Activated T-cell treated with anti-CD3 and anti-CD28 coated beads for 4 hours (primary cell): Measurements from ENCODE around the gene ERC2.

Experiments used
- DNase-seq: peaks from one replicate; pipeline ENCODE4 v3.0.0-alpha.2; 2020

ERC2 gene

DNA sequence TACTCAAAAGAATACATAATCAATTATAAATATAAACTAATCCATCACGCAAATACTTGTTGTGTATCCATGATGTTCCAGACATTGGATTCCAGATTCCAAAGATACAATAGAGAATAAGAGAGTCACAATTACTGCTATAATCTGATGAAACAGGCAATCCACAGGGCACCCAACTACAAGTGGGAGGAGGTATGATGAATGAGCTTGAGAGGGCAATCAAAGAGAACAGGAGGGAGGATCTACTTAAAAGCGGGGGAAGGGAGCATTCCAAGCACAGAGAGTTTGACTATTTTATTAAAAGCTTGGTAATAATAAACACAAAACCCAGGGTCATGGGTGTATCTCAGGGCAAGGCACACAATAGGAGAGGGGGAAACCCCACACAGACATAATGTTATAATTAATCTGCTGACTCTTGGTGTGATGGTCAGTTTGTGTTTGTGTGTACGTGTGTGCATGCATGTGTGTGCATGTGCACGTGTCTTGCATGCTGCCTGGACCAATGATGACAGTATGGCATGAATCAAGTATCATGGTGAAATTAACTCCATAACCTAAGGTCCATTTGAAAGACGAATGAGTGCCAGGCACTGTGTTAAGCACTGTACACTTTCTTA lies 655.8 kb downstream of the ERC2 start:
- DNase-seq, result no peak

- DNase-seq, result no peak
These were observed 661.1 kb downstream of the ERC2 start for GRCh38 chr3:55807210-55807609.

DNA sequence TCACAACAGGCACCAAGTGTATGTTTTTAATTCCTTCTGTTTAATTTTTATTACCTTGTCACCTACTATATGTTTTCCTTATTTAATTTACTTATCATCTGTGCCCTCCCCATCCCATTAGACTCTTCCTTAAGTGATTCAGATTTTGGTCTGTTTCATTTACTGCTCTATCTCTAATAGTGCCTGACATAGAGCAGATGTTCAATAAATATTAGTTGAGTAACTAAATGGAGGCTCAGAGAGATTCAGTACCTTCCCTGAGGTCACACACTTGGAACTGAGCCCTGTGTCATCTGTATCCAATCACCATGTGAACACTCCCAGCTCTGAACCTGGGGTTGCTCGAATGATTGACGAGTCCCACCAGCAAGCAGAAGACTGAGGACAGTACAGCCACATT lies 663.1 kb downstream of the ERC2 start:
- no peak for DNase-seq

DNA sequence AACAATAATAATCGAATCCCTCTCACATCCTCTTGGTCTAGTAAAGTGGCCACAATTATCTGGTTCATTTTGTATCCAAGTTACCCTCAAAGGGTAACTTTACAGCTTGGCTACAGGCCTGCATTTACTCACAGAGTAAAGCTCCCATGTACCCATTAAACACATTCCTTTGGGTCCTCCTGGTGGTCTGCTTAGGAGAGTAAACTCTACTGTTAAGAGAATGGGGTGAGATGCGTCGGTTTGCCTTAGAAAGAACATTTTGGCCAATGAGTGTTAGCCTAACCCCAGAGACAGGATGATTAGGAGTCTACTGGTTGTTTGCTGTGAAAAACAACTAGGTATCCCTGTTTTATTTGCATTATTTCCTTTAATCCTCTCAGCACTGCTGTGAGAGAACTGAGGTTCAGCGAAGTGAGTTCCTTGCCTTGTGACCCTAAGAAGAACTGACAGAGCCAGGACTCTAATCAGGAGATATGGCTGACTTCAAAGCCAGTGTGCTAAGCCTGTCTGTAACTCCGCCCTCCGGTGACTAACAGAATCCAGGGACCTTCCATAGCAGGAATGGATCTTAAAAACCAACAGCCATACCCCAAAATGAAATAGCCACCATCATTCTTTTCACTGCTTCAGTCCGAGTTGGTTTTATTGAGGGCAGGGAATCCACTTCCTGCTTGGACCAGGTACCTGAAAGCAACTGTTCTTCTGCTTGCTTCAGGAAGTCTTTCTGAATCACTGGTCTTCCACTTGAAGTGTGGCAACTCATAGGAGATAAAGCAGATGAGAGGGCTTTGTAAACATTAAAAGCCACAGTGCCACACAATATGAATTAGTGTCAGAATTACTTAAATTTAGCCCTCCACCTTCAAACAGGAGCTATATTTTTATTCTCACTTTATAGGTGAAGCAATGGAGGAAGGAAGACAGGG lies 663.8 kb downstream of the ERC2 start:
- no peak for DNase-seq

DNA sequence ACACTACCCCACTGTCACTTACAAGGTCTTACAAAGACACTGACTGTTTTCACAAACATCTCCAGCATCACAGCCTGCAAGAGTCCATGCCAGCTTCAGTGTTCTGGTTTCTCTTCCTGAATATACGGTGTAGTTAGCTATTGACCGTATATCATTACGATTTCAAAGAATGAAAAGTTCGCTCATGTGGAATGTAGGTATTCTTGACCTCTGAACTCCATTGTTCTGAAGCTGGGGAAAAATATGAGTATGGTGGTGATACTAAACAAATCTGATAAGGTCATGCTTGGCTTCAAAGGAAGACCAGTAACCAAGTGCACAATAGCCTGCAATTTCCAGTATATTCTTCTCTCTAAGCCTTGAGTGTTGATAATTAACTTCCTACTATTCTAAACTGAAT lies 665.5 kb downstream of the ERC2 start:
- DNase-seq, result no peak

DNA sequence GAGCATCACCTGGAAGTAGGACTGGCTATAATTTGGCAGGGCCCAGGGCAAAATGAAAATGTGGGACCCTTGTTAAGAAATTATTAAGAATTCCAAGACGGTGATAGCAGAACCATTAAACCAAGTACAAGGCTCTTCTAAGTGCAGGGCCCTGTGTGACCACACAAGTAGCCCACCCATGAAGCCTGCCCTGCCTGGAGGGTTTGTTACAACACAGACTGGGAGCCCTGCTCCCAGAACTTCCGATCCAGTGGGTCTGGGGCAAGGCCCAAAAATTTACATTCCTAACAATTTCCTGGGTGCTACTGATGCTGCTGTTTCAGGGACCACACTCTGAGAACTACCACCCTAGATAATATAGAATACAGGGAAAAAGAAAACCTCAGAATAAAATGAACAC lies 666.6 kb downstream of the ERC2 start:
- DNase-seq, result no peak

DNA sequence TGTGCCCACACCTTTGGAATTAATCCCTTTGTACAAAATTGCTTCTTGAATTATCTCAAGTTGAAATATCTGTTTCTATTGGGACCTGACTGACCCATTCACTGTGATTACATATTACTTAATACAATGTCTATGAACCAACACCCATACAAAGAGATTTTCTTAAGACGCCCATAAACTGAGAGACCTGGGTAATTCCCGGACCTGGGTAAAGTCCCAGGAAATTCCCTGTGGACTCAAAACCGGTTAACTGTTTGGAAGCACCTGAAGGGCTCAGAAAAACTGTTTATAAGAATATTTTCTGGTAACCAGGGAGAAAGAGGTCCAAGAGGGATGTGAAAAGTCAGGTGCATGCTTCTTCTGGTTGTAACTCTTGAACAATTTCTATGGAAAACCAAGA lies 667.2 kb downstream of the ERC2 start:
- DNase-seq, result no peak

- no peak for DNase-seq
These were observed 670.5 kb downstream of the ERC2 start for GRCh38 chr3:55797775-55798174.

GRCh38 chr3:55797084-55797483 lies 671.2 kb downstream of the ERC2 start:
- DNase-seq, result no peak

DNA sequence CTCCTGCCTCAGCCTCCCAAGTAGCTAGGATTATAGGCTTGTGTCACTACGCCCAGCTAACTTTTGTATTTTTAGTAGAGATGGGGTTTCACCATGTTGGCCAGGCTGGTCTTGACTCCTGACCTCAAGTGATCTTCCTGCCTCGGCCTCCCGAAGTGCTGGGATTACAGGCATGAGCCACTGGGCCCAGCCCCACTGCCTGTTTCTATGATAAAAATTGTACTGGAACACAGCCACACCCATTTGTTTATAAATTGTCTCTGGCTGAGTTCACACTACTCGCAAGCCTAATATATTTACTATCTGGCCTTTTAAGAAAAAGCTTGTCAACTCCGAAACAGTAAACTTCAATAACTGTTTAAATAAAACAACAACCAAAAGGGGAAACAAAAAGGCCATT lies 671.7 kb downstream of the ERC2 start:
- no peak for DNase-seq

GRCh38 chr3:55795746-55796145 lies 672.5 kb downstream of the ERC2 start:
- no peak for DNase-seq

GRCh38 chr3:55795296-55795695 lies 673.0 kb downstream of the ERC2 start:
- DNase-seq, result no peak

- no peak for DNase-seq
These were observed 675.5 kb downstream of the ERC2 start for GRCh38 chr3:55792742-55793141.

GRCh38 chr3:55792009-55792408 lies 676.3 kb downstream of the ERC2 start:
- DNase-seq, result no peak

DNA sequence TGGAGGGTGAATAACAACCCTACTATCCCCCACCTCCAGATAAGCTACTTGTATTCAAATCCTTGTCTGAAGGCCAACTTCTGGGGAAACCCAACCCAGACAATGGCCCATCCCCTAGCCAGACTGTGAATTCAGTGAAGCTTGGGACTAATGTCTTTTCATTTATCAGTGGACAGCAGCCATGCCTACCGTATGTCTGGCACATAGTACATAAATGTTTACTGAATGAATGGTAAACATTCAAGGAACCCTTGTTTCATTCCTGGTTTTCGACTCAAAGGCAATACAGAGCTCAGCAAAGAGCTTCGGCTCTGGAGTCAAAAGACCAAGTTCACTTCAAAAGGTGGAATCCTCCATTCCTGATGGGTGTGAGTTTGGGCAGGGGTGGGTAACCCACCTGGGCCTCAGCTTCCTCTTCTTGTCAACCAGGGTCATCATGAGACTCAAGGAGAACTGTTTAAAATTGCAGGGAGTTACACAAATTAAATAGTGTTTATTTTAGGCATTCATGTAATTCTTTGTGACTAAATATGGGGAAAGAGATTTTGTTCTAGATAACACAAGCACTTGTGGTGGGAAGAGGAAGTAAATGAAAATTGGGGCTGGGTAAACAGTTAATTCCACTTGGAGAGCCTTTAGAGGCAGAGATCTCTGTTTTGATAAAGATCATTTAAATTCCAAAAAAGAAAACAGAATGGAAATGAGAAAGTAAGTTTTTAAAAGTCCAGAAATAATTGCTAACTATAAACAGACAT lies 677.5 kb downstream of the ERC2 start:
- DNase-seq, result no peak

GRCh38 chr3:55789516-55789915 lies 678.8 kb downstream of the ERC2 start:
- DNase-seq, result no peak

DNA sequence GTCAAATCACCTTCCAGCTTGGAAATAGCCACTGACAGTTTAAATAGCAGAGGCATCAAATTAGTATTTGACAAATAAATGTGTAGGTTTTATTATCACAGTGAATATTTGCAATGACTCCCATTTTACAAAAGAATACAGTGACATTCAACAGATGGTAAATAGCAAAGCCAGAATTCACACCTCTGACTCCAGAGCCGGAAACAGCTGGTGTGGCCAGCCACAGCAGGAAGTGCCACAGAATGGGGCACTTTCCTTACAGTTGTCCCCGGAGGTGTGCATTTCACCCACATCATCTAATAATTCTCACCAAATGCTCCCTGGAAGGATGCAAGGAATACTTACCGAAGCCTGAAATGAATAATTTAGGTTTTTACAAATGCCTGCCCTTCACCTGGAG lies 685.5 kb downstream of the ERC2 start:
- no peak for DNase-seq

DNA sequence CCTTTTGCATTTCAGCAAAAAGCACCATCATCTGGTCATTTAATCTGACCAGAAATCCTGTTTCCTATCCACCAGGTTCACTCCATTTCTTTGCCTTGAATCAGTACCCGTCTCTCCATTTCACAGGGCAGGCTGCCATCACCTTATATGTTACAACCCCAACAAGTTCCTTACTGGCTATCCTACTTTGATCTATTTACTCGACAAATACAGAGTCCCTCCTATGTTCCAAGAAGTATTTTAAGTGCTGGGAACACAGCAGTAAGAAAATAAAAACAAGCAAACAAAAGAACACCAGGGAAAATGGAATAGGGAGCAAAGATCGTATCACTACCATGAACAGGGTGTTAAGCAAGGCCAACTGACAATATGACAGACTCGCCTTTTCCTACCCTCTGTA lies 685.9 kb downstream of the ERC2 start:
- no peak for DNase-seq

DNA sequence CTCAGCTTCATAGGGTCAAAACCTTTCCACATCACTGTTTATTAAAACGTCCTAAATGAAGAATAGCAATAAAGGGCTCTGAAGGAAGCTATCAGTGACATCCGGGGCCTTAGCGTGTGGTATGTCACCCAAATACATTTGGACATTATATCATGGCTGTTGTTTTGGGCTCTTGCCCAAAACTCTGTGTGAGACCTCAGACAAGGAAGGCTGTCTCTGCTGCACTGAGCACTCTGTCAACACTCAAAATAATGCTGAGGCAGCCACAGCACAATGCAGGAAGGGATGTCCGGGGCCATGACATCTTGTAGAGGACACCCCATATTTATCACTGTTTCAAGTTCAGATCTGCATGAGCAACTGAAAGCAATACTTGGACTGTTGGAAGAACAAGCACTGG lies 687.4 kb downstream of the ERC2 start:
- no peak for DNase-seq

DNA sequence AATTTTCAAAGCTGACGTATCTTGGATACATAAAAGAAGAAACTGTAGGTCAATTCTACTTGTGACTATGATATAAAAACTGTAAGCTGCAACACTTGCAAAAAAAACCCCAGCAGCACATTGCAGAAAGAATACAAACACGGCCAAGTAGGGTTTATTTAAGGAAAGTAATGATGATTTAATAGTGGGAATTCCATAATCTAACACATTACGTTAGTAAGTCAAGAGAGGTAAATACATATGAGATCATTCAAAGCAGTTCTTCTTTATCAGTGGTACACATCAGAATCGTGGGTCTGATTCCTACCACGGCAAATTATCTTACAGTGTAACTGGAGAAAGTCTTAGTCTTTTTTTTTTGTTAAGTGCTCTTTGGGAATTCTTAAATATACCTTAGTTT lies 688.7 kb downstream of the ERC2 start:
- no peak for DNase-seq

GRCh38 chr3:55775366-55776154 lies 692.7 kb downstream of the ERC2 start:
- DNase-seq, result no peak

DNA sequence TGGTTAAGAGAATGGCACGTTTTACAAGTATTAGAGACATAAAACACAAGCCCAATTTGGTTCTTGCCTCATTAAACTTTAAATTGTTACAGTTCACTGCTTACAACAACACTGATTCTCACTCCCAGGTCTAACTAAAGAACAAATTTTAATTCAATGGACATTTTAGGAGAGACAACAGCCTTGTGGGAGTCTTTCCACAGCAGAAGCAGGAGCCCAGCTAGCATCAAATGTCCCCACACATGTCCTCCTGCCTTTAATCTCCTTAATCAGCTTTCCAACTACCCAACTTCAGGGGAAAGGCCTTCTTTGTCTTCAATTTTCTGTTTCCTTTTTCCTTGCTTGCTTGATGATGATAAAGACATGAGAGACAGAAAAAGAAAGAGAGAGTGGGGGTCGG lies 693.4 kb downstream of the ERC2 start:
- no peak for DNase-seq

- no peak for DNase-seq
These were observed 696.8 kb downstream of the ERC2 start for GRCh38 chr3:55771503-55771902.
